ENCODE results near the gene SESN1. TPM values are rescaled to one million over a fixed set of nuclear protein-coding genes. Genes with fewer than 3 reads are reported as not detected.

Gene SESN1
- total RNA-seq, 2 experiments from 2014 or later, result 22.1 to 23.3 TPM

DNA sequence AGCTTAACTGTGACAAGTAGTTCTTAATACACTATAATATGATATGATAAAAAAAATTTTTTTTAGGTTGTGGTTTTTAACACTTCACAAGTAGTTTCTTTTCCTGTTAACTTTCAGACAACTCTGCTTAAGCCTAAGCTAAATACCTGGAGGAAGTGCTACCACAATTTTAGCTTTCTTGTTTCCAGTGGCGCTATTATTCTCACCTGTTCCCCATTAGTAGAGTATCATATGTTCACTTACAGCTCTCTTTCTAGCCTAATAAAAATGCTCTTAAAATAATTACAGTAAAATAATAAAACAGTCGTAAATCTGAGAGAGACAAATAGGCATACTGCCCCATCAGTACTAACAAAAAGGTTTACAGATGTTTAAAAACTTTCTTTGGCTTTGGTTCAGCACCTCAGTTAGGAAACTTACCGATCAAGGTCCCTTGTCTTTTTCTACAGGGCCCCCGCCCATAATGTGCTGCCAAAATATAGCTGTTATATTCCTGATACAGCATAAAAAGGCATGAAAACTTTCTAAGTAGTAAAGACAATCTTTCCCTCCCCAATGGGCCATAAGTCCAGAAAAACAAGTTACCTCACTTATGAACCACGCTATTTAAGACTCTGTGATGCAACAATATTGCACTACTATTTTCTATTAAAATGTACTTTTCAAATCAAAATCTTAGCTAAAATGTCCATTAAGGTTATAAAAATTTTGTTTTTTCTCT, 57.9 kb downstream of the SESN1 start:
- POLR2A ChIA-PET, result interaction anchor here (0.9 kb wide), 1 partner anchor 346 kb away, joined by 3 read pairs; no protein-coding TSS in a partner anchor
- DNase-seq (no peak), ATAC-seq (no peak)
- Mint-ChIP-seq H3K27me3 (no peaks in the 10 kb centered on the region), H3K36me3 (ENCODE audit: low read depth) (no peaks in the 10 kb centered on the region), H3K4me1 (ENCODE audit: low read depth) (peaks cover 34% of the 10 kb centered on the region), H3K4me3 (no peak overlapping the region), H3K9me3 (no peaks in the 10 kb centered on the region), H3K27ac (no peak overlapping the region)
- intact Hi-C loops (cut with micrococcal nuclease), result no loop called here
- TF ChIP-seq, protein P1, sequence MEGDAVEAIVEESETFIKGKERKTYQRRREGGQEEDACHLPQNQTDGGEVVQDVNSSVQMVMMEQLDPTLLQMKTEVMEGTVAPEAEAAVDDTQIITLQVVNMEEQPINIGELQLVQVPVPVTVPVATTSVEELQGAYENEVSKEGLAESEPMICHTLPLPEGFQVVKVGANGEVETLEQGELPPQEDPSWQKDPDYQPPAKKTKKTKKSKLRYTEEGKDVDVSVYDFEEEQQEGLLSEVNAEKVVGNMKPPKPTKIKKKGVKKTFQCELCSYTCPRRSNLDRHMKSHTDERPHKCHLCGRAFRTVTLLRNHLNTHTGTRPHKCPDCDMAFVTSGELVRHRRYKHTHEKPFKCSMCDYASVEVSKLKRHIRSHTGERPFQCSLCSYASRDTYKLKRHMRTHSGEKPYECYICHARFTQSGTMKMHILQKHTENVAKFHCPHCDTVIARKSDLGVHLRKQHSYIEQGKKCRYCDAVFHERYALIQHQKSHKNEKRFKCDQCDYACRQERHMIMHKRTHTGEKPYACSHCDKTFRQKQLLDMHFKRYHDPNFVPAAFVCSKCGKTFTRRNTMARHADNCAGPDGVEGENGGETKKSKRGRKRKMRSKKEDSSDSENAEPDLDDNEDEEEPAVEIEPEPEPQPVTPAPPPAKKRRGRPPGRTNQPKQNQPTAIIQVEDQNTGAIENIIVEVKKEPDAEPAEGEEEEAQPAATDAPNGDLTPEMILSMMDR (IDR thresholded peaks at IDR 0.05), result no peak
- CTCF ChIA-PET, result interaction anchor here (0.9 to 1.2 kb wide), 3 partner anchors 21 to 191 kb away, joined by 3 to 4 read pairs (median 3); no protein-coding TSS in a partner anchor

DNA sequence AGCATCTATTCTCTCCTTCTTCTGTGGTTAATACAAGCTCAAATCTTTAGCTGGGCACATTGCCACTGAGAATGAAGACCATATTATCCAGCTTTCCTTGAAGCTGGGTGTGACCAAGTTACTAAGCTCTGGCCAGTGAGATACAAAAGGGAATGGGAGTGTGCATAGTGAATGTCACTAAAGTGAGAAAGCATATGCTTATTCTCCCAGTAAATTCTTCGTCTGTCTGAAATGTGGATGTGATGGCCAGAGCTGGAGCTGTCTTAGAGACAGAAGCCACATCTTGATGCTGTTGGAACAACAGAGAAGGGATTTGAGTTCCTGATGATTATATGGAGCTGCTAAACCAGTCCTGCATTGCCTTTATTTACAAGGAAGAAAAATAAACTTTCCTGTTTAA, 60.1 kb downstream of the SESN1 start:
- H3K4me1 Mint-ChIP-seq (ENCODE audit: low read depth), result peaks cover 30% of the 10 kb centered on the region
- intact Hi-C loops (cut with micrococcal nuclease), result no loop called here
- no peaks in the 10 kb centered on the region for H3K9me3 Mint-ChIP-seq
- ATAC-seq (no peak), DNase-seq (no peak)
- no peaks in the 10 kb centered on the region for H3K36me3 Mint-ChIP-seq (ENCODE audit: low read depth)
- no peaks in the 10 kb centered on the region for H3K27me3 Mint-ChIP-seq
- CTCF ChIA-PET, result interaction anchor here (1.2 kb wide), 1 partner anchor 39 kb away, joined by 4 read pairs; no protein-coding TSS in a partner anchor
- POLR2A ChIA-PET, result interaction anchor here (0.9 kb wide), 1 partner anchor 159 kb away, joined by 3 read pairs; no protein-coding TSS in a partner anchor
- no peak overlapping the region for H3K4me3 Mint-ChIP-seq
- H3K27ac Mint-ChIP-seq, result peak overlapping the region; percentile 7
- TF ChIP-seq, protein P1 (IDR thresholded peaks at IDR 0.05), result no peak

DNA sequence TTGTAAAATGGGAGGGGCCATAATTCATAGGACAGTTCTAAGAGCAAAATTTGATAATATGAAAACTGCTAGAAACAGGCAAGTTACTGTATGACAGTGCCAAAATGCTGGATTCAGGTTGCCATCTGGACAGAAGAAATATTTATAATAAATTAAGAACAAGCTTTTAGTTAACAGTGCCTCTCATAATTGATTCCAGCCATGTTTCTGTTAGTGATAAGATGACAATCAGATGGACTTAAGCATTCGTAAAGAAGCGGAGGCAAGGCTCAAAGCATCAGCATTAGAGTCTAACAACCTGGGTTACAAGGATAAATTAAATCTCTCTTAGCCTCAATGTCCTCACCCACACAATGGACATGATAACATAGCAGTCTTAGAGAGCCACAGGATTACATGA, 61.0 kb downstream of the SESN1 start:
- intact Hi-C loops (cut with micrococcal nuclease), result no loop called here
- Mint-ChIP-seq H3K4me3 (no peak overlapping the region), H3K9me3 (no peaks in the 10 kb centered on the region), H3K27ac (no peak overlapping the region), H3K4me1 (ENCODE audit: low read depth) (peaks cover 28% of the 10 kb centered on the region), H3K27me3 (no peaks in the 10 kb centered on the region), H3K36me3 (ENCODE audit: low read depth) (no peaks in the 10 kb centered on the region)
- TF ChIP-seq, protein P1 (IDR thresholded peaks at IDR 0.05), result no peak
- POLR2A ChIA-PET, result interaction anchor here (0.9 to 1.0 kb wide), 2 partner anchors 25 to 159 kb away, joined by 3 read pairs; no protein-coding TSS in a partner anchor
- DNase-seq (no peak), ATAC-seq (no peak)
- CTCF ChIA-PET, result interaction anchor here (1.2 kb wide), 1 partner anchor 39 kb away, joined by 4 read pairs; no protein-coding TSS in a partner anchor

DNA sequence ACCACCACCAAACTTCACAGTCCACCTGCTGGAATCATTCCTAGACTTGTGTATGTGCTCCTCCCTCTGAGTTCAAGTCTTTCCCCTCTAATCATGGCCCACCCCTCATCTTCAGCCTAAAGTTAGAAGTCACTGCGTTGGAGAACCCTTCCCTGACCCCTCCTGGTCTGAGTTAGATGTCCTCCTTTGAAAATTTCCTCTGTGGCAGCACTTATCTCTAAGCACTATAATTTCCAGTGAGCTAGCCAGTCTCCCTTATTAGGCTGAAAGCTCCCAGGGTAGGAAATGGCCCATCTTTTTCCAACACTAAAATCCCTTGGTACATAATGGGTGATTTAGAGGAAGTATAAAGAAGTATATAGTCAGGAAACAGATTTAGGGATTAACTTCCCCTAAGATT, 63.2 kb downstream of the SESN1 start:
- TF ChIP-seq, protein P1 (IDR thresholded peaks at IDR 0.05), result no peak
- no peak overlapping the region for H3K27ac Mint-ChIP-seq
- peaks cover 13% of the 10 kb centered on the region for H3K4me1 Mint-ChIP-seq (ENCODE audit: low read depth)
- POLR2A ChIA-PET, result interaction anchor here (0.6 kb wide), 1 partner anchor 1208 kb away, joined by 3 read pairs; no protein-coding TSS in a partner anchor
- intact Hi-C loops (cut with micrococcal nuclease), result no loop called here
- H3K27me3 Mint-ChIP-seq, result no peaks in the 10 kb centered on the region
- no peak overlapping the region for H3K4me3 Mint-ChIP-seq
- CTCF ChIA-PET, result interaction anchor here (1.0 kb wide), 1 partner anchor 20 kb away, joined by 3 read pairs; no protein-coding TSS in a partner anchor
- no peak for DNase-seq
- no peak for ATAC-seq
- no peaks in the 10 kb centered on the region for H3K9me3 Mint-ChIP-seq
- no peaks in the 10 kb centered on the region for H3K36me3 Mint-ChIP-seq (ENCODE audit: low read depth)

DNA sequence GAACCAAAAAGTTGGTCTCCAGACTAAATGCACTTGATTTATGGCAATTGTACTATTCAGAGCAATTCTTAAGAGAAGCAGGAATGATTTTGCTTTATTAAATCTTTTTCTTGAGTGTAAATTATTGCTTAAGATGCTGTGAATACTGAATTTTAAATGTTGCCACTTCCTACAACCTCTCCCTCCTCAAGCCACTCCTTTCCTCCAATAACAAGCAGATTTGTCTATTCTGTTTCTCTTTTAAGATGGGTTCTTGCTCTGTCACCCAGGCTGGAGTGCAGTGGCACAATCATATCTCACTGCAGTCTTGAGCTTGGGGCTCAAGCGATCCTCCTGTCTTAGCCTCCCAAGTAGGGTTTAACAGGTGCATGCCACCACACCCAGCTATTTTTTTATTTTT, 65.3 kb downstream of the SESN1 start:
- TF ChIP-seq, protein P1 (IDR thresholded peaks at IDR 0.05), result no peak
- Mint-ChIP-seq H3K4me1 (ENCODE audit: low read depth) (peaks cover 16% of the 10 kb centered on the region), H3K9me3 (no peaks in the 10 kb centered on the region), H3K4me3 (no peak overlapping the region), H3K36me3 (ENCODE audit: low read depth) (no peaks in the 10 kb centered on the region), H3K27me3 (no peaks in the 10 kb centered on the region), H3K27ac (no peak overlapping the region)
- intact Hi-C loops (cut with micrococcal nuclease), result no loop called here
- CTCF ChIA-PET, result interaction anchor here (1.5 kb wide), 1 partner anchor 21 kb away, joined by 4 read pairs; no protein-coding TSS in a partner anchor
- ATAC-seq, result no peak
- POLR2A ChIA-PET, result no interaction called here
- DNase-seq, result no peak
